Endodermal cell (in vitro differentiated cells): Measurements from ENCODE around the gene CD226. TPM values are rescaled to one million over a fixed set of nuclear protein-coding genes. Genes with fewer than 3 reads are reported as not detected.
A peak's percentile ranks its signal among the peaks of the same experiment; 100 is the strongest.
"Not testable (repeated sequence)": the region's sequence is repeated elsewhere in the genome, so short reads cannot be mapped to it uniquely, and the experiment has no call there.

ENCODE experiments used
- DNase-seq: peaks from one replicate; pipeline ENCODE4 v3.0.0-alpha.2; 2017
- H3K27ac ChIP-seq: 2 replicates; pipeline ENCODE4 v1.5.1; 2013; ENCODE audit warnings: mild to moderate bottlenecking, low read depth, low read length, moderate library complexity
- H3K27me3 ChIP-seq: 2 replicates; pipeline ENCODE4 v1.6.1; 2013; ENCODE audit warnings: mild to moderate bottlenecking, low read length, moderate library complexity; ENCODE audit not compliant: insufficient read depth, control insufficient read depth, poor library complexity, severe bottlenecking
- H3K36me3 ChIP-seq: 2 replicates; pipeline ENCODE4 v1.7.0; 2013; ENCODE audit warnings: mild to moderate bottlenecking, low read length, moderate library complexity; ENCODE audit not compliant: control insufficient read depth, insufficient read depth
- H3K4me1 ChIP-seq: one replicate; pipeline ENCODE4 v1.7.0; 2013; ENCODE audit warnings: low read length; ENCODE audit not compliant: control insufficient read depth, insufficient read depth
- H3K4me3 ChIP-seq: 2 replicates; pipeline ENCODE4 v1.5.1; 2013; ENCODE audit warnings: mild to moderate bottlenecking, low read length, moderate library complexity
- H3K9ac ChIP-seq: 2 replicates; pipeline ENCODE4 v1.6.1; 2013; ENCODE audit warnings: mild to moderate bottlenecking, low read length, moderate library complexity; ENCODE audit not compliant: poor library complexity, severe bottlenecking; ENCODE audit errors: extremely low read depth
- H3K9me3 ChIP-seq: 2 replicates; pipeline ENCODE4 v1.6.1; 2013; ENCODE audit warnings: mild to moderate bottlenecking, low read length, moderate library complexity; ENCODE audit not compliant: control insufficient read depth
- H3K27ac Mint-ChIP-seq: 2 replicates; pipeline ENCODE4 v1.8.0; 2020; ENCODE audit warnings: mixed read lengths
- H3K27me3 Mint-ChIP-seq: 2 replicates; pipeline ENCODE4 v1.8.0; 2021; ENCODE audit warnings: mild to moderate bottlenecking, mixed read lengths; ENCODE audit not compliant: insufficient read depth
- H3K36me3 Mint-ChIP-seq: 2 replicates; pipeline ENCODE4 v1.8.0; 2020; ENCODE audit warnings: low read depth, mixed read lengths
- H3K4me1 Mint-ChIP-seq: 2 replicates; pipeline ENCODE4 v1.8.0; 2020; ENCODE audit warnings: mixed read lengths
- H3K4me3 Mint-ChIP-seq: 2 replicates; pipeline ENCODE4 v1.8.0; 2020; ENCODE audit warnings: mild to moderate bottlenecking, moderate library complexity, mixed read lengths
- H3K9me3 Mint-ChIP-seq: 2 replicates; pipeline ENCODE4 v1.8.0; 2020; ENCODE audit warnings: mild to moderate bottlenecking, mixed read lengths
- CTCF ChIP-seq: fragments of 200-600 bp; sonication (generic); conservative IDR thresholded peaks from 2 replicates; pipeline ENCODE4 v1.5.0; 2021; ENCODE audit warnings: antibody characterized with exemption, mild to moderate bottlenecking
- WGBS, 2 experiments: methylation state at CpG; one replicate each; pipeline versions ENCODE4 v1.1.5 to v1.1.7; 2013; ENCODE audit warnings: missing lambda C conversion rate in 2 of 2, mixed read lengths in 1 of 2; ENCODE audit not compliant: insufficient coverage in 1 of 2, insufficient read length in 1 of 2; 5-methylcytosine and 5-hydroxymethylcytosine counted together
- total RNA-seq, 2 donors: library from RNA; stranded (reverse); fragmentation: NEBNext Ultra II Directional in 1 of 2; extraction: Animal tissue kit (Norgen Biotek cat#: 25700) in 1 of 2; gene quantifications; 2 replicates in 1 of 2; 3 replicates in 1 of 2; pipeline ENCODE4 v1.2.1, GENCODE V29; 2021

CD226 gene
- total RNA-seq, 2 donors from 2014 or later = 0.13 TPM; not detected in 1

GRCh38 chr18:69838620-69839411 is 108.9 kb downstream of the CD226 start:
- Histone ChIP-seq H3K27me3 (no peaks in the 10 kb centered on the region), H3K4me3 (no peak overlapping the region), H3K9me3 (no peaks in the 10 kb centered on the region), H3K9ac (no peak overlapping the region), H3K36me3 (no peaks in the 10 kb centered on the region), H3K27ac (no peak overlapping the region), H3K4me1 (no peaks in the 10 kb centered on the region)
- Mint-ChIP-seq H3K27me3 (no peaks in the 10 kb centered on the region), H3K4me1 (no peaks in the 10 kb centered on the region), H3K27ac (no peak overlapping the region), H3K4me3 (no peak overlapping the region), H3K9me3 (no peaks in the 10 kb centered on the region), H3K36me3 (no peaks in the 10 kb centered on the region)
- DNase-seq = peak; percentile 84
- TF ChIP-seq CTCF = no peak
- 82 to 96% methylated on average over 3 of the region's 3 CpGs for WGBS, 2 experiments

- TF ChIP-seq CTCF = no peak
- no peaks in the 10 kb centered on the region for H3K36me3 Mint-ChIP-seq
Measured at GRCh38 chr18:69838003-69838402, 109.7 kb downstream of the CD226 start.

GRCh38 chr18:69834980-69835379 is 112.7 kb downstream of the CD226 start:
- not testable (repeated sequence) for H3K36me3 Mint-ChIP-seq, H3K9me3 ChIP-seq, DNase-seq, H3K9me3 Mint-ChIP-seq, H3K27ac Mint-ChIP-seq, H3K27ac ChIP-seq, H3K4me1 ChIP-seq, H3K9ac ChIP-seq, H3K27me3 ChIP-seq, H3K4me3 Mint-ChIP-seq, H3K36me3 ChIP-seq, H3K27me3 Mint-ChIP-seq, H3K4me1 Mint-ChIP-seq, H3K4me3 ChIP-seq
- WGBS, 2 experiments = 96% methylated on average over 9 of the region's 12 CpGs; no CpG with 5 or more reads in 1 of the 2 experiments

More at GRCh38 chr18:69838003-69838402, 109.7 kb downstream of the CD226 start:
- no peak for DNase-seq
- Histone ChIP-seq H3K9me3 (no peaks in the 10 kb centered on the region), H3K27me3 (no peaks in the 10 kb centered on the region), H3K4me3 (no peak overlapping the region), H3K27ac (no peak overlapping the region), H3K9ac (no peak overlapping the region), H3K36me3 (no peaks in the 10 kb centered on the region), H3K4me1 (no peaks in the 10 kb centered on the region)
- no peaks in the 10 kb centered on the region for H3K4me1 Mint-ChIP-seq
- no peak overlapping the region for H3K4me3 Mint-ChIP-seq
- no peak overlapping the region for H3K27ac Mint-ChIP-seq
- no peaks in the 10 kb centered on the region for H3K9me3 Mint-ChIP-seq
- no peaks in the 10 kb centered on the region for H3K27me3 Mint-ChIP-seq
- WGBS, 2 experiments = 80% methylated on average over 1 of the region's 1 CpG; no CpG with 5 or more reads in 1 of the 2 experiments
